ENCODE data around the gene TTBK2.

TTBK2 gene

DNA sequence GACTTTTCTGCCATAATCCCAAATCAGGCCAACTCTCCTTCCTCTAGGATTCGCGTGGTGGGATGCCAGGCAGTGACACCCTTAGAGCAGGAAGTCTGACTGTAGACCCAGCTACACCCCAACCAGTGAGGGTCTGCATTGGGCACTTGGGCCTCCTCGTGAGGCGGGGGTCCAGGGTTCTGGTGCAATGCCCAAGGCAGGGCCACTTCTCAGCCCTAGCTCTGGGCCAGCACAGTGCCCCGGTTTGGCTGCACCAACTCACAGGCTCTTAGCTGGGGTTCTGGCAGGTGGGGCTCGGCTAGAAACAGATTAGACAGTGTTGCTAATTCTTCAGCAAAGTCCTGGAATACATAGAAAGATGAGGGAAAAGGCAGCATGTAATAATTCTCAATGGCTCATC is 196.3 kb downstream of the TTBK2 start:
- no peak for DNase-seq

DNA sequence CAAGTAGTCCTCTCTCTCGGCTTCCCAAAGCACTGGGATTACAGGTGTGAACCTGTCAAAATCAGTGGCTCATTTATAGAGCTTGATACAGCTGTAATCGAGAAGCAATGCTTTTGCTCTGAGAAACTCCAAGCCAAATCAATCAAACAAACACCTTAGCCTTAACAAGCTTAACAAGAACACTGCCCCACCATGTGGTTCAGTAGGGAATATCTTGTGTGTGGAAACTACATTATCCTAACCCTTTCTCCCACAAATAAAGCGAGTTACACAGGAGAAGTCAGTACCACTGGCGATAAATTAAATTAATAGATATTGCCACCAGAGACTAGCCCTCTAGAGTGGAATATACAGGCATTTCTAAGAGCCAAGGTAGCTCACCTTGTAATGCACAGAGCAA is 197.5 kb downstream of the TTBK2 start:
- no peak for DNase-seq

DNA sequence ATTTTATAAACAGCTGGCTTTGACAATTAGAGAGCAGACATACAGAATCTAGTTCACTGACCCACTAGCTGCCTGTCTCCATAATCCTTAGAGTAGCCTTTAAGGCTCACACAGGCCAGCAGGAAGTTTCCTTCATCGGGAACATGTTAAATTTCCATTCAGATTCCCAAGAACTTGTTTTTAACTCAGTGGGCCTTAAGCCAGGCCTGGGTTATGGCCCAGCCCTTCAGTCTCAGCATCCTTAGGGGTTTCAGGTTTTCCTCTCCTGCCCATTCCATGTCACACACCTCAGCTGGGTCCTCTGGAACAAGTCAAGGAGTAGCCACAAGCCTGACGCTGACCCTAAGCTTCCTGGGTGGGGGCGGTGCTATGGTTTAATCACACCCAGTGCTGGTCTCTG is 198.7 kb downstream of the TTBK2 start:
- no peak for DNase-seq

DNA sequence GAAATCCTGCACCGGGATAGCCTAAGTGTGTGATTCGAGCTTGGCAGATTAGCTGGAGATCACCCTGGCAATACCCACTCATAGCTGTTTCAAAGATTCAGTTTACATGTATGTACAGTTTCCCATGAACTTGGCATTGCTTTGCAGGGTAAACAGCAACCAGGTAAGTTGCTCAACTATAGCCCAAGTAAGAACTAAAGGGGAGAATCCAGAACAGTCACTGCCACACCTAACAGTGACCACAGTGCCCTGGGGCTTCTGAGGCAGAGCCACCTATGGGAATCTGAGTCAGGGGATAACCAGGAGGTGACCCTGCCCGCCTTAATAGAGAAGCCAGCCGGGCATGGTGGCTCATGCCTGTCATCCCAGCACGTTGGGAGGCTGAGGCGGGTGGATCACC is 199.6 kb downstream of the TTBK2 start:
- no peak for DNase-seq

DNA sequence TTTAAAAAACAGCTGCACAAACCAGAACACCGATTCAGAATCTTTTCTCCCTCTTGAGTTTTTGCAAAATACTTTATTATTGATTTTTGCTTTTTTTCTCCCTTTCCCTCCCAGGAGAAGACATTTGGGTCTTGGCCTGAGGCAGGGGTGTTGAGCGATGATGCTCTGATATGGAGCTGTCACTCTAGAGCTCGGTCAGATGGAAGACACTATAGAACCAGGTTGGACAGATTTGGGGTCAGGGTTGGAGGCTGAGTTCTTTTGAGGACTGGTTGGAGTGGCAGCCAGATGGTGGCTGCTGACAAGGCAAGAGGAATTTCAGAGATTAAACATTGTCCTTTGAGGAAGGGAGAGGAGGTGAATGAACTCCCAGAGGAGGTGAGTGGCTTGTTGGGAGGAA is 200.5 kb downstream of the TTBK2 start:
- DNase-seq = no peak

DNA sequence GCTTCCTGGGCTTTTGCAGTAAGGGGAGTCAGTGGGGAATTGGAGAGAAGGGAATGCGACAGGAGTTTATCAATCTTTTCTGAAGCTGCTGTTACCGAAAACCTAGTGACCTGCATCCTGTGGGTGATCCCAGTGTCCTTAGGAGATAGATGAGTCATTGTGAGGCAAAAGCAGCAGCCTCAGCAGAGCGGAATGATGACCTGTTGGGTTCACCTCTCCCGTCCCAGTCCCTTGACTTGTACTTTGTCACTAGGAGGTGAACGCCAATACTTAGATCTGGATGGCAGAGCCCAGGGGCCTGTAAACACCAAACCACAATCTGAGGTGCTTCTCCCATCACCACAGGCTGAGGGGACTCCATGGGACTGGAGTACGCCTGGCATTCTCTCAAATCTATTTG is 201.5 kb downstream of the TTBK2 start:
- DNase-seq = no peak

DNA sequence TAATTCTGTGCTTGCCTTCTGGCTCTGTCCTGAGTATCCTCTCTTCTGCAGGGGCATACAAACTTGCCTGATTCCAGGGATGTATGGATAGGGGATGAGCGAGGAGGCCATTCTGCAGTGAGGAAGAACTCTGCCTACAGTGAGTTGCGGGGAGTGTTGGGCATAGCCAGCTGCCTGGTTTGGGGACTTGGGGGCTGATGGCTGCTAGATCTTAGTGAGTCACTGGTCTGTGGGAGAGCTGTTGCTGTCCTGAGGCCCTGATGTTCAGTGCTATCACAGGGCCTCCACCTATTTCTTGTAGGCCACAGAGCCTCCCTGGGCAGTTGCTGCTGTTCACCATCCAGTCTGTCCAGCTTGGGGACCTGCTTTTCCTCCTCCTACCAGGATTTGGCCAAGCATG is 204.0 kb downstream of the TTBK2 start:
- no peak for DNase-seq

DNA sequence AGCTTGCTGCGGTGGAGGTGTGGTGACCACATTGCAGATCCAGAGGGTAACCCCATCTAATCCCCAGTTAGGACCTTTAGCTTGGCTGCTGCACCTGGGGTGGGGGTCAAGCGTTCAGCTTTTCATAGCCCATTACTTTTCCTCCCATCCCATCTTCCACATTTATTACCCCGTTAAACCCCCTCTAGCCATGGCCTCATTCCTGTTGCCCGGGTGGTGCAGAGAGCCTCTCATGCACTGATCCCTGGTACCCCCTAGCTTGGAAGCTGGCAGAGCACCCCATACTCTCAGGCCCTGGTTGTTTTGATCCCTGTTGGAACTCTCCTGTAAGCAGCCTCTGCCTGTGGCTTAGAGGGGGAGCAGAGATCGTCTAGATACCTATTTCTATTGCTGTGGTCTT is 204.5 kb downstream of the TTBK2 start:
- no peak for DNase-seq

DNA sequence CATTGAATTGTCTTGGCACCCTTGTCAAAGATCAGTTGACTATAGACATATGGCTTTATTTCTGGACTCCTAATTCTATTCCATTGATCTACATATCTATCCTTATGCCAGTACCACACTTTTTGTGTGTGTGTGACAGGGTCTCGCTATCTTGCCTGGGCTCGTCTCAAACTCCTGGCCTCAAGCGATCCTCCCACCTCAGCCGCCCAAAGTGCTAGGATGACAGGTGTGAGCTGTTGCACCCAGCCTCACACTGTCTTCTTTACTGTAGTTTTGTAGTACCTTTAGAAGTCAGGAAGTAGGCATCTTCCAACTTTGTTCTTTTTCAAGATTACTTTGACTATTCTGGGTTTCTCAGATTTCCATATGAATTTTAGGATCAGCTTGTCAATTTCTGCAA is 208.0 kb downstream of the TTBK2 start:
- no peak for DNase-seq

DNA sequence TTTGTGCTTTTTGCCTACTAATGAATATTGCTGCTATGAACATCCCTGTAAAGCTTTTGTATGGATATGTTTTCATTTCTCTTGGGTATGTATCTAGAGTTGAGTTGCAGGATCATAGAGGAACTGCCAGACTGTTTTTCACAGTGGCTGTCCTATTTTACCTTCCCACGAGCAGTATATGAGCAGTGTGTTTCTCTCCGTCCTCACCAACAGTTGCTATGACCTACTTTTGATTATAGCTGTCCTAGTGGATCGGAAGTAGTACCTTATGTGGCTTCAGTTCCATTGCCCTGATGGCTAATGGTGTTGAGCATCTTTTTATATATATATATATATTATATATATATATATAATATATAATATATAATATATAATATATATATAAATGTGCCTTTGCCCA is 208.8 kb downstream of the TTBK2 start:
- no peak for DNase-seq

DNA sequence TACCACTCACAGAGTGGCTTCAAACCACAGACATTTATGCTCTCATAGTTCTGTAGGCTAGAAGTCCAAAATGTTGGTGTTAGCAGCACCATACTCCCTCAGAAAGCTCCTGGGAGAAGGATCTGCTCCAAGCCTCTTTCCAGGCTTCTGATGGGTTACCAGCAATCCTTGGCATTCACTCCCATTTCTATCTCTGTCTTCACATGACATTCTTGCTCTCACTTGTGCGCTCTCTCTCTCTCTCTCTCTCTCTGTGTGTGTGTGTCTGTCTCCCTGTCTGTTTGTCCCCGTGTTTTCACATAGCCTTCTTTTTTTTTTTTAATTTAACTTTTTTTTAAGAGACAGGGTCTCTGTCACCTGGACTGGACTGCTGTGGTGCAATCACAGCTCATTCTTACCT is 209.9 kb downstream of the TTBK2 start:
- no peak for DNase-seq

DNA sequence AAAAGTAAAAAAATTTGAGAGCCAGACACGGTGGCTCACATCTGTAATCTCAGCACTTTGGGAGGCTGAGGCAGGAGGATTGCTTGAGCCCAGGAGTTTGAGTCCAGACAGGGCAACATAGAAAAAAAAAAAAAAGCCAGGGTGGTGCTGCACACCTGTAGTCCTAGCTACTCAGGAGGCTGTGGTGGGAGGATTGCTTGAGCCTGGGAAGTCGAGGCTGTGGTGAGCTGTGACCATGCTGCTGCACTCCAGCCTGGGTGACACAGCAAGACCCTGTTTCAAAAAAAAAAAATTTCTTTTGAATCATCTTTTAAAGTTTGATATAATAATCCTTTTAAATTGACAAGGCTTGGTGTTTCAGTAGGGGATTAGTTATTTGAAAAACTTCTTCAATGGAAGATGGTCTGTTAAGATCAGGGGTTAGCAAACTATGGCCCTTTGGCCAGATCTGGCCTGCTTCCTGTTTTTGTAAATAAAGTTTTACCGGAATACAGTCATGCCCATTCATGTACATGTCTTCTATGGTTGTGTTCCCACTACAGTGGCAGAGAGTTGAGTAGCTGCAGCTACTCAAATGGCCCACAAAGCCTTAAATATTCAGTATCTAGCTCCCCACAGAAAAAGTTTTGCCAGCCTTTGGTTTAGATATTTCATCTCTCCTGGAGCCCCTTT is 212.6 kb downstream of the TTBK2 start:
- no peak for DNase-seq

DNA sequence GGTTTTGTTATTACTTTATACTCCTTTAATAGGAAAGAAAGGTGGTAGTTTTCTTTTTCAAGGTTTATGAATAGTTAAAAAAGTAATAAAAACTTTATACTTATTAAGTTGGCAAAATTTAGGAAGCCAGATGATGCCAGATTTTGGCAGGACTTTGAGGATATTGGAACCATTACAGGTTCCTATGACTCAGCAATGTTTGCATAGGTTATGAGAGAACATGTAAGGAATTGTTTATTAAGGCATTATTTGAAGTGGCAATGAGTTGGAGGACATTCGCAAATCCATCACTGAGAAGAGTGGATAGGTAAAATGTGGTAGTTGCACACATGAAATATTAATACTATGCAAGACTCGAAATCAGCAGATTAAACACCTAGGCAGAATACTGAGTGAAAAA is 213.5 kb downstream of the TTBK2 start:
- no peak for DNase-seq

DNA sequence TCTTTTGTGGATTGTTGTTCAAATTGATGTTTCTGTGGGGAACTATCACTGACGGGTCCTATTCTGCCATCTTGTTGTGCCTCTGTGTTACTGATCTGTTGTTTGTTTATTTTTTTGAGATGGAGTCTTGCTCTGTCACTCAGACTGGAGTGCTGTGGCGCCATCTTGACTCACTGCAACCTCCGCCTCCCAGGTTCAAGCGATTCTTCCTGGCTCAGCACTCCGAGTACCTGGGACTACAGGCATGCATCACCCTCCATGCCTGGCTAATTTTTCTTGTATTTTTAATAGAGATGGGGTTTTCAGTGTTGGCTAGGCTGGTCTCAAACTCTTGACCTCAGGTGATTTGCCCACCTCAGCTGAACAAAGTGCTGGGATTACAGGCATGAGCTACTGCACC is 215.2 kb downstream of the TTBK2 start:
- DNase-seq = no peak

DNA sequence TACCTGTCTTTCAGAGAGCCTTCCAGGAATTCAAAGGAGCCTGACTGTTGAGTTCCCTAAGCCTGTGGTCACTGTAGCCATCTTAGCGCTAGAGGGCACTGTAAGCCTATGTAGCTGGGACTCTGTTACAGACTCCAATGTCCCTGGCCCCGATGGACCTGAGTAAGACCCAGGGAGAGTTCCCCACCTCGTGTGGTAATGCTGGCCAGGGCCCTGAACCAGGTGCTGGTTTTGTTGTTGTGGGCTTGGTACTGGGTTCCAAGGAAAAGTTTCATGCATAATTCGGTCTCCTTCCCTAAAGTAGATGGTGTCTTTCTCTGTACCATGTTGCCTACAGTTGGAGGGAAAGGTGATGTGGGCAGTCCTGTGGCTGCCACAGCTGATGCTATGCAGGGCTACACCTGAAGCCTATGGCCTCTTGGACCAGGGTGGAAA is 216.1 kb downstream of the TTBK2 start:
- peak; percentile 39 for DNase-seq

DNA sequence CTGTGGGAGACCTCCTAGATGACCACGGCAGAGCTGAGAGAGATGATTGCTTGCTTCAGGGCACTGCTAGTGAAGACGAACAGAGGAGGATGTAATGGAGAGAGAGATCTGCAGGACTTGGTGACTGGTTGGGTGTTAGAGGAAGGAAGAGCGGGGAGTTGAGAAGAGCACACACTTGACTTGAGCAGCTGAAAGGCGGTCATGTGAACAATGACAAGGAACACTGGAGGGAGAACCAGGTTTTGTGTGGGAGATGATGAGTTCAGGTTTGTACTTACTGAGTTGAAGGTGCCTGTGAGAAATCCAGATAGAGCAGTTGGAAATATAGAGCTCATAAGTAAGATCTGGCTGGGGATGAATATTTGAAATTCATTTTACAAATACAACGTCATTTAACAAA is 224.0 kb downstream of the TTBK2 start:
- no peak for DNase-seq

DNA sequence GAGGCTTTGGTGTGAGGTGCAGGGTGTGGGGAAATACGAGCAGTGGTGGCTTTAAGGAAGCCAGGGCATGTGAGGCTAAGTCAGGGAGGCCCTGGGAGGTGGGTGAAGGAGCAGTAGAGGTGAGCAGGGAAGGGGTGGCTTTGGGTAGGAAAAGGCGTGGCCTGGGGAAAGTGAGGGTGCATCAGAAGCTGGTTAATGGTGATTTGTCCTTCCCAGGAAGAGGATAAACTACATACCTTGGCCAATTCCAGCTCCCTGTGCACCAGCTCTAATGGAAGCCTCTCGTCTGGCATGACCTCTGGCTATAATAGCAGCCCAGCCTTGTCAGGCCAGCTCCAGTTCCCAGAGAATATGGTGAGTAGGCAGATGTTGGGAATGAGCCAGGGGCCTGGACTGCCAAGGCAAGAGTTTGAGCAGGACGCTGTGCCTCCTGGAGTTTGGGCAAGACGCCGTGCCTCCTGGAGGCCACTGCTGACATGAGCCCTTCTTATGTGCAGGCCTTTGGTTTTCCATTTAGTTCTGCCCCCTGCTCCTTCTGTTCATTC is 225.0 kb downstream of the TTBK2 start:
- DNase-seq = no peak

DNA sequence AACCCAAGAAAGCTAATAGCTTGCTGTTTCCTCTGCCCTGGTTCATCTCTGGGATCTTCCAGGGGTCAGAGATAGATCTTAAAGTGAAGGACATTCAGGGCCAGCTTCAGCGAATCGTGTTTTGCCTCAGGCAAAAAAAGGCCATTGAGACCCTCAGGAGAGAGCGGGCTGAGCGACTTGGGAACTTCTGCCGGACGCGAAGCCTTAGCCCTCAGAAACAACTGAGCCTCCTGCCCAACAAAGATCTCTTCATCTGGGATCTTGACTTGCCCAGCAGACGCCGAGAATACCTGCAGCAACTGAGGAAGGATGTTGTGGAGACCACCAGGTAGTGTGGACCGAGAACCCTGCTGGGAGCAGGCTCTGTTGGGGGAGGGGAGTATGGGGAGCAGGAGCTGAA is 226.2 kb downstream of the TTBK2 start:
- no peak for DNase-seq

DNA sequence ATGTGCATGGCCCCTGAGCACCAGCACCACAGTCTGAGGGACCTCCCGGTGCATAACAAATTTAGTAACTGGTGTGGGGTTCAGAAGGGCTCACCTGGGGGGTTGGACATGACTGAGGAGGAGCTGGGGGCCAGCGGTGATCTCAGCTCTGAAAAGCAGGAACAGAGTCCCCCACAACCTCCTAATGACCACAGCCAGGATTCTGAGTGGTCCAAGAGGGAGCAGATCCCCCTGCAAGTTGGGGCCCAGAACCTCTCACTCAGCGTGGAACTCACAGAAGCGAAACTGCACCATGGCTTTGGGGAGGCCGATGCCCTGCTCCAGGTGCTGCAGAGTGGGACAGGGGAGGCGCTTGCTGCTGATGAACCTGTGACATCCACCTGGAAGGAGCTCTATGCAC is 226.6 kb downstream of the TTBK2 start:
- DNase-seq = no peak

DNA sequence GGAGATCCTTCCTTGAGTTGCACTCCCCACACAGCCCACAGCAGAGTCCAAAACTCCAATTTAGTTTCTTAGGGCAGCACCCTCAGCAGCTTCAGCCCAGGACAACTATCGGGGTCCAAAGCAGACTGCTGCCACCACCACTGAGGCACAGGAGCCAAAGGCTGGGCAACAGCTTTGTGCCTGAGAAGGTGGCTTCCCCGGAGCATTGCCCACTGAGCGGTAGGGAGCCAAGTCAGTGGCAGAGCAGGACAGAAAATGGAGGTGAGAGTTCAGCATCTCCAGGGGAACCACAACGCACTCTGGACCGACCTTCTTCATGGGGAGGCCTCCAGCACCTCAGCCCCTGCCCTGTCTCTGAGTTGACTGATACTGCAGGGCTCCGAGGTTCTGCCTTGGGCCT is 227.1 kb downstream of the TTBK2 start:
- no peak for DNase-seq

DNA sequence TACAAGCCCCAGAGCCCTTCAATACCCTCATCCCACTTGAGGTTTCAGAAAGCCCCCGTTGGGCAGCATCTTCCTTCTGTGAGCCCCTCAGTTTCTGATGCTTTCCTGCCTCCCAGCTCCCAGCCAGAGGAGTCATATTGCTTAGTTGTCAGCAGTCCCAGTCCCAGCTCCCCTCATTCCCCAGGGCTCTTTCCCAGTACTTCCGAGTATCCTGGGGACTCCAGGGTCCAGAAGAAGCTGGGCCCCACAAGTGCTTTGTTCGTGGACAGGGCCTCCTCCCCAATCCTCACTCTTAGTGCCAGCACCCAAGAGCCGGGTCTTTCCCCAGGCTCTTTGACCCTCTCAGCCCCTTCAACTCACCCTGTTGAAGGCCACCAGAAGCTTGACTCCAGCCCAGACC is 227.6 kb downstream of the TTBK2 start:
- no peak for DNase-seq

DNA sequence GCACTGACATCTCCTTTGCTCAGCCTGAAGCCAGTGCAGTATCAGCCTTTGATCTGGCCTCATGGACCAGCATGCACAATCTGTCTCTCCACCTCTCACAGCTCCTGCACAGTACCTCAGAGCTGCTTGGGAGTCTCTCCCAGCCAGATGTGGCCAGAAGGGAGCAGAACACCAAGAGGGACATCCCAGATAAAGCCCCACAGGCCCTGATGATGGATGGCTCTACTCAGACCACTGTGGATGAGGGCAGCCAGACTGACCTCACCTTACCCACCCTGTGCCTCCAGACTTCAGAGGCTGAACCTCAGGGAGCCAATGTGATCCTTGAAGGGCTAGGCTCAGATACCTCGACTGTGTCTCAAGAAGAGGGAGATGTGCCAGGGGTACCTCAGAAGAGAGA is 228.0 kb downstream of the TTBK2 start:
- DNase-seq = no peak

DNA sequence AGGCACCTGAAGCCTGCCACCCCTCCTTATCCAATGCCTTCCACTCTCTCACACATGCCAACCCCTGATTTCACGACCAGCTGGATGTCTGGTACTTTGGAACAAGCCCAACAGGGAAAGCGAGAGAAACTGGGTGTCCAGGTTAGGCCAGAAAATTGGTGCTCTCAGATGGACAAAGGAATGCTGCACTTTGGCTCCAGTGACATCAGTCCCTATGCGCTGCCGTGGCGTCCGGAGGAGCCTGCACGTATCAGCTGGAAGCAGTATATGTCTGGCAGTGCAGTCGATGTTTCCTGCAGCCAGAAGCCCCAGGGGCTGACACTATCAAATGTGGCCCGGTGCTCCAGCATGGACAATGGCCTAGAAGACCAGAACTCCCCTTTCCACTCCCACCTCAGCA is 228.8 kb downstream of the TTBK2 start:
- no peak for DNase-seq

DNA sequence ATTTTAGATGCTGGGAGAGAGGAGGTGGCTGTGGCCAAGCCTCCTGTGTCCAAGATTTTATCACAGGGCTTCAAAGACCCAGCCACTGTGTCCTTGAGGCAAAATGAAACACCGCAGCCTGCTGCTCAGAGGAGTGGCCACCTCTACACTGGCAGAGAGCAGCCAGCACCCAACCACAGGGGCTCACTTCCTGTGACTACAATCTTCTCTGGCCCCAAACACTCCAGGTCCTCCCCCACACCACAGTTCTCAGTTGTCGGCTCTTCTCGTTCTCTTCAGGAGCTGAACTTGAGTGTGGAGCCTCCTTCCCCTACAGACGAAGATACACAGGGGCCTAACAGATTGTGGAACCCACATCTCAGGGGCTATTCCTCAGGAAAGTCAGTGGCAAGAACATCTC is 229.3 kb downstream of the TTBK2 start:
- DNase-seq = no peak
